GM21515 (cell line): Measurements from ENCODE around the gene JUNB.
"Not testable (repeated sequence)": the region's sequence is repeated elsewhere in the genome, so short reads cannot be mapped to it uniquely, and the experiment has no call there.

Source experiments
- ATAC-seq: cut with Tn5 transposase; IDR thresholded peaks from one replicate; pipeline ENCODE4 v1.9.1; 2021; ENCODE audit not compliant: unreplicated experiment

The JUNB gene

GRCh38 chr19:12802267-12803106, 11.2 kb downstream of the JUNB start:
- no peak for ATAC-seq

- no peak for ATAC-seq
These were observed 12.8 kb downstream of the JUNB start for GRCh38 chr19:12804051-12804450.

DNA sequence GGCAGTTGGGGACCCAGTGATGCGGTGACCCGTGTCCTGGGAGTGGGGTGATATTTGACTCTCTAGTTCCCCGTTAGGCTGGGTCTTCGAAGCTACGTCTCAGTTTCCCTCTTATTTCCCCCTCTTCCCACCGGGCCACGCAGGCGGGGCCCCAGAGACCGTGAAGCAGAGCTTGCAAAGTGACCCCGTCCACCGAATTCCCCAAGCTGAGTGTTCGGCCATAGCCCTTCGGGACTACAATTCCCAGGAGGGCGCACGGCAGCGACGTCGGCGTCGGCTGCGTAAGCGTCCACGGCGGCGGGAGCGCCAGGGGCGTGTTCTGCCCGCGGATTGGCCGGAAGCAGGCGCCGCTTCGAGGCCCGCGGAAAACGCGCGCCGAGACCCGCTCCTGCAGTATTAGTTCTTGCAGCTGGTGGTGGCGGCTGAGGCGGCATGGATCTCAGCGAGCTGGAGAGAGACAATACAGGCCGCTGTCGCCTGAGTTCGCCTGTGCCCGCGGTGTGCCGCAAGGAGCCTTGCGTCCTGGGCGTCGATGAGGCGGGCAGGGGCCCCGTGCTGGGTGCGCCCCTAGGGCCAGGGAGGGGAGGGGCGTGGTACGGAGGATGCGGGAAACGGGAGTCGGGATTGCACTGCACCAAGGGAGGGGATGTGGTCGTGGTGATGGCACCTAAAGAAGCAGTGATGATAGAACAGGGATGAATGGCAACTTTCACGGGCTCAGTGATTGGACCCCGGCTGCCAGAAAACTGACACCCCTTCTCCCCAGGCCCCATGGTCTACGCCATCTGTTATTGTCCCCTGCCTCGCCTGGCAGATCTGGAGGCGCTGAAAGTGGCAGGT, 15.2 kb downstream of the JUNB start, which contains the start of gene RNASEH2A:
TSS of gene RNASEH2A (plus strand) at position 343 of the 840 bp plus-strand sequence. CDS start at position 433, 90 bp downstream.
- peak; percentile 76 for ATAC-seq

DNA sequence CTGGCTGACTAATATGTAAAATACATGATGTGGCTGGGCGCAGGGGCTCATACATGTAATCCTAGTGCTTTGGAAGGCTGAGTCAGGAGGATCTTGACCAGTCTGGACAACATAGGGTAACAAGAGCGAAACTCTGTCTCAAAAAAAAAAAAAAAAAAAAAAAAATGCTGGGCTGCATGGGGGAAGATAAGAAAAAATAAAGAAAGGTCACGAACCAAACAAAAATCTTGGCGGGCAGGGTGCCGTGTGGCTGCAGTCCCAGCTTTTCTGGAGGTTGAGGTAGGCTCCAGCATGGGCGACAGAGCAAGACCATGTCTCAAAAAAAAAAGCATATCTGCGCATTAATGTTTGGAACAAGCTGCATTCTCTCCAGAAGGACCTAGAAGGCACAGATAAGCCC, 23.8 kb downstream of the JUNB start:
- ATAC-seq: no peak

DNA sequence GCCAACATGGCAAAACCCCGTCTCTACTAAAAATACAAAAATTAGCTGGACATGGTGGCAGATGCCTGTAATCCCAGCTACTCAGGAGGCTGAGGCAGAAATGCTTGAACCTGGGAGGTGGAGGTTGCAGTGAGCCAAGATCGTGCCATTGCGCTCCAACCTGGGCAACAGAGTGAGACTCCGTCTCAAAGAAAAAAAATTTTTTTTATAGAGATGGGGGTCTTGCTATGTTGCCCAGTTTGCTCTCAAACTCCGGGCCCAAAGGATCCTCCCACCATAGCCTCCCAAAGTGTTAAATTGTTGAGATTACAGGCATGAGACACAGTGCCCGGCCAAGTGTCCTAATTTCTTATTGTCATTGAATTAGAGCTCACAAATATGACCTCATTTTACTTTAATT, 25.9 kb downstream of the JUNB start:
- ATAC-seq: not testable (repeated sequence)

GRCh38 chr19:12817810-12818209, 26.5 kb downstream of the JUNB start:
- not testable (repeated sequence) for ATAC-seq

DNA sequence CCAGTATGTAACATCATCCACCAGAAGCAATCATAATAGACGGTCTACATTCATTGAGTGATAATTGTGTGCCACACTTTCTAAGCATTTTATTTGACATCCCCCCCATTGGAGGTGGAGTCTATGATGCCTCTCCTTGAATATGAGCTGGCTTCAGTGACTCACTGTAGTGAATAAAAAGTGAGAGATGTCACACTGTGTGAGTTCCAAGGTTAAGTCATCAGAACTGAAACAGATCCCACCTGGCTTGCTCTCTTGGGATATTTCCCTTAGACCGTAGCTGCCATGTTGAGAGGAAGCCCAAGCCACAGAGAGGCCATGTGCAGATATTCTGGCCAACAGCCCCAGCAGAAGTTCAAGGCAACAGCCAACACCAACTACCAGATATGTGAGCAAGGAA, 30.5 kb downstream of the JUNB start:
- no peak for ATAC-seq

DNA sequence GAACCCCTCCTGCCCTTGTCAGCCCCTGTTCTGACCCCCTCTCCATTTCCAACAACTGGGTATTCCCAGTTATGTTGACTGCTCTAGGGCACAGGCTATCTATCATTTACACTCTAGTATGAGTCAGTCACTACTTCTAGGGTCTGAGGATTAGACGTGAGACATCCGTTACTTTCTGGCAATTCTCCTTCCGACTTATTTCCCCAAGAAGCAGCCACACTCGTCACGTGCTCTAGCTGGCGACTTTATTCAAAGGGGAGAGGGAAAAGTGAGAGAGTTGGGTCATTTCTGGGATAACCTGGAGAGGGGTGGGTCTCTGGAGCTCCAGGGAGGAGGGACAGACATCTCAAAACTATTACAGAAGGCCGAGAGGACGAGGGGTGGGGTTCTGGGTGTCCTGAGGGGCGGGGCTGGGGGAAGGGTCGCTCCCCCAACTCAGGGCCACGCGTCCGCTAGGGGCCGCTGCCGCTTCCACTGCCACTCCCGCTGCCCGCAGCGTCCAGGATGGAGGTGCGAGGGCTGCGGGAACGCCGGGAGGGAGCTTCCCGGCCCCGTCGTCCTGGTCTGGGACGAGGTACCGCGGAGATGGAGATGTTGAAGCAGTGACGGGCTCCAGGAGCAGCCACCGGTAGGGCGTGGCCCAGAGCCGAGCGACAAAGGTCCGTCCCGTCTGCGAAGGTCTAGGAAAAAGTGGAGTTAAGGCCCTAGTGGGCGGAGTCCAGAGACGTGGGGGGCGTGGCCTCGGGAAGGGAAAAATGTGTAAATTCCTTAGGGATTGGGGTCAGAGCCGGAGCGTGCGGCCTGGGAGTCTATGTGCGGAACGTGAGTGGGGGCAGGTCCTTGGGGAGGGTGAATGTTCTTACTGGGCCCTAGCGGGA, 34.2 kb downstream of the JUNB start:
- no peak for ATAC-seq

DNA sequence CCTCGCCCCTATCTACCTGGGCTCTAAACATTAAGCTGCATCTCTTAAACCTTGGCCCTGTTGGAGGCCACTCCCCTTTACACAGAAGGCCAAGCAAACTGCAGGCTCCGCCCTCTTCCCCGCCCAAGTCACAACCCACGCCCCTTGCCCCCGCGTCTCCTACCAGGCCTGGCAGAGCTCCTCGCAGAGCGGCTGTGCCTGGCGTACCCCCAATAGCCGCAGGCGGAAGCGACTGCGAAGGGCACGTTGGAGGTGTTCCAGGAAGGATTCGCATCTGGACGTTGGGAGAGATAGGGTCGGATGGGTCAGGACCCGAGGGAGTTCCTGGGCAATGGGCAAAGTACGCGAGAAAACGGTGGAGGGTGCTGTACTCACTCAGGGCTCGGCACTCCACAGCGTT, 37.2 kb downstream of the JUNB start:
- no peak for ATAC-seq

- no peak for ATAC-seq
These were observed 42.1 kb downstream of the JUNB start for GRCh38 chr19:12833418-12833737.

DNA sequence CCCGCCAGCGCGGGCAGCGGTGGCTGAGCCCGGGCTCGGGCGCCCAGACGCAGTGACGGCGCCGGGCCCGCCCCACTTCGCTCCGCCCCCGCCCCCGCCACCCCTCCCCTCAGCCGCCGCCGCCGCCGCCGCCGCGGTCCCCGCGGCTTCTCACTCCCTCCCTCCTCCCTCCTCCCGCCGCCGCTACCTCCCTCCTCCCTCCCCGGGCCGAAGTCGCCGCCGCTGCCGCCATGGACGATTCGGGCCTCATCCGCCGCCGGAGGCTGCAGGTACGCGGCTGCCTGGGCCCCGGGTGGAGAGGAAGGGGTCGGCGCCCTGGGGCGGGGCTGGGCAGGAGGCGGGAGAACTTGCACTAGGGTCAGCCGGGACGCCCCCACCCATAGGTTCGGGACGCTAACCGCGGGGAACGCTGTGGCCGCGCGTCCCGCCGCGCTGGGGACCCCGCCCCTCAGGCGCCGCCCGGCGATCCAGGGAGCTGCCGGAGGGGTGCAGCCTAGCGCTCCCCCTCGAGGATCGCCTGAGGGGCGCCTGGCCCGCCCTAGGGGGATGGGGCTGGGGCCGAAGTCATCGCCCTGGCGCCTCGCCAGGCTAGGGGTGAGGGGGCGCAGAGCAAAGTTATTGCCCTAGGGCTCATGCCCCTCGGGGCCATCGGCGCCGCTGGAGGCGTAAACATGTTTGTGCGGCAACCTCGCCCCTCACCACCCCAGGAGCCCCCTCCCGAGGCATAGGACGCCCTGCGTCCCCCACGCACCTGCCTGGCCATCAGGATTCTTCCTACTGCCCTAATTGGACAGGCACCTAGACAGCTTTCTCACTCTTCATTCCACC, 42.7 kb downstream of the JUNB start:
- no peak for ATAC-seq

DNA sequence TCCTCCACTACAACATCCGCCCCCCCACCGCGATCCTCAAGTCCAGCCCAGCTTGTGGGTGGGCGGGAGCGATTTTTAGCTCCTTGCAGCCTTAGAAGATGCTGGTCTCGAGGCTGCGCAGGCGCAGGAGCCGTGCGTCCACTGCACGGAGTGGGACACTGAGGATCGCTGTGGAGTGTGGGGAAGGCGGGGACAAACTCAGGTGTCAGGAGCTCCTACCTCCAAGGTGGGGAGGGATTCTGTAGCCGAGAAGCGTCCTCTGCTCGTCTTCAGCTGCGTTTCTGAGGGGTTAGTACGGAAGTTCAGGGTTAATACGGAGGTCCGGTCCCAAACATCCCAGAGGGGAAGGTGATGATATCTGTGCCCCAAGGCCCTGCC, 43.3 kb downstream of the JUNB start, which contains the start of gene RTBDN:
TSS of gene RTBDN (minus strand) at position 14 of the 378 bp plus-strand sequence. CDS start 4,600 bp downstream, outside the sequence.
- no peak for ATAC-seq

DNA sequence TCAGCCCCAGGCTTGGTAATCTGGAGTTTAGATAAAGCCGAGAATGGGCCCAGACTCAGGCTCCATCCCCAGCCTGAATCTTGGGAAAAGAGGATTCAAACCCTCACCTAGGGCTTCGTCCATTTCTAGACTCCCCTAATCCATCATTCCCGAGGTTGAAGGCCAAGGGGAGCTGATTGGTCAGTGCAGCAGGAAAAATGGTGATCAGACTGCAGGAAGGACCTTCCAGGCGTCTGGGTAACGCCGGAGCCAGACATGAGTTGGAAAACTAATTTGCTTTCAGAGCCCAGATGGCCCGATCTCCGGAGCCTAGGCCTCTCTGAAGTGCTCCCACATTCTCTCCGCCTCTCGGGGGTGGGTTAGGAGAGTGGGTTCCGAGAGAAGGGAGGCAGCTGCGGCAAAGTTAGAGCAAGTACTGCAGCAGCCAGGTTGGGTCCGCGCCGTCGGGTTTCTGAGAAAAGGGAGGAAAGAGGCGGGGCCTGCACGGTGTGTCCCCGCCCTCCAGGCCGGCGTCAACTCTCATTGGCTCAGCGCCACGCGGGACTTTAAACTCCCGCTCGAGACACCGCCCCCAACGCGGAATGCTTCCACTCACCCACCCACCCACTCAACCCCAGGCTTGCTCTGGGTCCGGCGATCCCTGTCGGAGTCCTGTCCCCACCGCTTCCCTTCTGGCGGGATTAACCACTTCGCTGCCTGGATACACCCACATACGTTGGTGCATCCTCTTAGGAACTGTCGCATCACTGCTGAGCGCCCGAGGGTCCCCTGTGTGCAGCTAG, 43.9 kb downstream of the JUNB start:
- ATAC-seq: no peak

DNA sequence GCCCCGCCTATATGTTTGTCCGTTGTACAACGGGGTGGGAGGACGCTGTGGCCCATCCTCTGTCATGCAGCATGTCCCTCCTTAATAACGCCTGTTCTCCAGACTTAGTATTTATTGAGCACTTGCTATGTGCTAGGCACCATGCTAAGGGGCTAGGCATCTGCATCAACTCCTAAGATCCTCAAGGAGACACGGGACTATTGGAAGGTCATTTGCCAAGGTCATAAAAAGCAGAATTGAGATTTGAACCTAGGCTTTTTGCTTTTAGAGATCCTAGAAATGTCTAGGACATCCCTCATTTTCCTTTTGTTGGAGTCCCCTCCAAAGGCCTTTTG, 45.2 kb downstream of the JUNB start:
- ATAC-seq: no peak

DNA sequence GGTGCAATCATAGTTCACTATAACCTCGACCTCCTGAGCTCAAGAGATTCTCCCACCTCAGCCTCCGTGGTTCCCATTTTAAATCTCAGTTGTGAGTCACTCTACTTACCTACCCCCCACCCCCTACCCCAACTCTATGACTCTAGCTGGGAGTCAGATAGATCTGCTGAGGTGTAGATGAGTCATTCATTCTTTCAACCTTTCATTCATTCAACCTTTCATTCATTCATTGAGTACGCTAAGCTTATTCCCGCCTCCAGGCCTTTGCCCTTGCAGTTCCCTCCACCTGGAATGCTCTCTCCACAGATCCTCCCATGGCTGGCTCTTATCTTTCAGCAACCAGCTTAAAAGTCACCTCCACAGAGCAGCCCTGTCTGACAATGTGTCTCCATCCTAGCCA, 45.9 kb downstream of the JUNB start:
- no peak for ATAC-seq

- no peak for ATAC-seq
These were observed 47.0 kb downstream of the JUNB start, which contains the start of gene MAST1 for GRCh38 chr19:12838182-12838885. Gene MAST1, plus strand, starts transcription at chr19:12838515. Its CDS starts 58 bp downstream, at chr19:12838573.

DNA sequence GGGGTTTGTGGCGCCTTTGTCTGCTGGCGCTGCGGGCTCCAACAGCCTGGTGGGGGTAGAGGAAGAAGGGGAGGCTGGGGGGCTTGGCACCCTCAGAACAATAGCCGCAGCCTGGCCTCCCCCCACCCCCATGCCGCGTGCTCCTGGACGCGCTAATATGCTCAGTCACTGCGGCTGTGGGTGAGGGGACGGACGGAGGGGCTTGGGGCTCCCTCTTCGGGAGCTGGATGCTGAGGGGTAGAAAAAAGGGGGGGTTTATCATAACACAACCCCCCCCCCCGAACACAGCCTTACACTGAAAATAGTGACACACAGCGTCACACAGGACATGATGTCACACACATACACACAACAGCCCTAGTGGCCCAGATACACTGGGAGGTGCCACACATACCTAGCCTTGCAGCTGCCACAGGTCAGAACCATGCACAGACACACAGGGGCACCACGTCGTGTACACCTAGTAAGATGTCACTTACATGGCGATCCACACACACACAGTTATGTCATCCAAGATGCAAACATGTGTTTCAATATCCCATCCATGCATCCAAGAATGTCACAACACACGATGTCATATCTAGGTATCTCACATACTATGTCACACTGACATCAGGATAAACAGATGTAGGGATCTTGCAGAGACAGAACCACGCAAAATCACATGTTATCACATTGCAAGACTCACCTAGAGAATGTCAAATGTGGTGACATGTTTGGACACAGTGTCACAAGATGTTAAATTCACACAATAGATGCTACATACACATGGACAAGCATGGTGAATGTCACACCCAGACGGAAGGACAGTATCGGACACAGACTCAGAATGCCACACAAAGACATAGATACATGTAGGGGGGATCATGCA, 47.8 kb downstream of the JUNB start:
- ATAC-seq: no peak
